Measurements from ENCODE around the gene FRMD7.
"Not testable (repeated sequence)": the region's sequence is repeated elsewhere in the genome, so short reads cannot be mapped to it uniquely, and the experiment has no call there.

Gene FRMD7

GRCh38 chrX:132092439-132093065, 35.3 kb downstream of the FRMD7 start:
- peak; percentile 59 for DNase-seq

GRCh38 chrX:132090403-132091159, 37.2 kb downstream of the FRMD7 start:
- no peak for DNase-seq

GRCh38 chrX:132088864-132089263, 39.0 kb downstream of the FRMD7 start:
- DNase-seq = no peak

- DNase-seq = no peak
Measured at GRCh38 chrX:132086672-132087071, 41.1 kb downstream of the FRMD7 start.

- no peak for DNase-seq
Measured at GRCh38 chrX:132085786-132086185, 42.0 kb downstream of the FRMD7 start.

- DNase-seq = no peak
Measured at GRCh38 chrX:132077912-132078311, 49.9 kb downstream of the FRMD7 start.

- no peak for DNase-seq
Measured at GRCh38 chrX:132077414-132077813, 50.4 kb downstream of the FRMD7 start.

GRCh38 chrX:132071254-132071653, 56.6 kb downstream of the FRMD7 start:
- no peak for DNase-seq

- no peak for DNase-seq
Measured at GRCh38 chrX:132068405-132068804, 59.4 kb downstream of the FRMD7 start.

- no peak for DNase-seq
Measured at GRCh38 chrX:132063862-132064261, 64.0 kb downstream of the FRMD7 start.

GRCh38 chrX:132063334-132063733, 64.5 kb downstream of the FRMD7 start:
- no peak for DNase-seq

GRCh38 chrX:132059973-132060540, 67.8 kb downstream of the FRMD7 start:
- DNase-seq = no peak

GRCh38 chrX:132058975-132059374, 68.8 kb downstream of the FRMD7 start:
- DNase-seq = no peak

- no peak for DNase-seq
Measured at GRCh38 chrX:132058050-132058449, 69.8 kb downstream of the FRMD7 start.

- not testable (repeated sequence) for DNase-seq
Measured at GRCh38 chrX:132051778-132052177, 76.0 kb downstream of the FRMD7 start.

- DNase-seq = no peak
Measured at GRCh38 chrX:132046533-132046932, 81.3 kb downstream of the FRMD7 start.

- DNase-seq = no peak
Measured at GRCh38 chrX:132045456-132045855, 82.4 kb downstream of the FRMD7 start.

- DNase-seq = no peak
Measured at GRCh38 chrX:132044953-132045352, 82.9 kb downstream of the FRMD7 start.

- no peak for DNase-seq
Measured at GRCh38 chrX:132043977-132044376, 83.8 kb downstream of the FRMD7 start.

GRCh38 chrX:132041015-132041414, 86.8 kb downstream of the FRMD7 start:
- DNase-seq = no peak

- DNase-seq = no peak
Measured at GRCh38 chrX:132040066-132040465, 87.8 kb downstream of the FRMD7 start.

GRCh38 chrX:132037479-132037993, 90.3 kb downstream of the FRMD7 start:
- no peak for DNase-seq

GRCh38 chrX:132034648-132035047, 93.2 kb downstream of the FRMD7 start:
- no peak for DNase-seq

- DNase-seq = no peak
Measured at GRCh38 chrX:132033166-132033565, 94.7 kb downstream of the FRMD7 start.

Measured in activated CD4-positive, alpha-beta T cell treated with anti-CD3 and anti-CD28 coated beads, Interleukin-10, Interleukin-2, amounts not matched to agents 100 ng/mL and 50 ng/mL, durations not matched to agents 16 hours and 8 hours (primary cell).